Fibroblast of upper back skin (primary cell): Measurements from ENCODE around the gene NUTF2.

ENCODE experiments used
- DNase-seq: peaks from one replicate; pipeline ENCODE4 v3.0.0-alpha.2; 2013

NUTF2 gene

GRCh38 chr16:67865318-67865717 is 18.6 kb downstream of the NUTF2 start:
- no peak for DNase-seq

- no peak for DNase-seq
These were observed 21.6 kb downstream of the NUTF2 start for GRCh38 chr16:67868290-67868689.

DNA sequence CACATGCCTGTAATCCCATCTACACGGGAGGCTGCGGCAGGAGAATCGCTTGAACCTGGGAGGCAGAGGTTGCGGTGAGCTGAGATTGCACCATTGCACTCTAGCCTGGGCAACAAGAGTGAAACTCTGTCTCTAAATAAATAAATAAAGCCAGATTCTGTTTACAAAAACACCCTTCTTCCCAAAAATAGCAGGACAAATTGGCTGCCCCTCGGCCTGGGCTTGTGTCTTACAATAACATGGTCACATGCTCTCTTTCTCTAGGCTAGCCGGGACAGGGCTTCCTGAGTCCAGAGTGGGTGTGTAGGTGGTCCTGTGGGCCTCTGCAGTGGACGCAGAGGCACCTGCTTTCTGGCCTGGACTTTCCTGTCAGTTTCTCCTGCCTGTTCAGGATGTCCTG is 22.9 kb downstream of the NUTF2 start:
- no peak for DNase-seq

- DNase-seq, result no peak
These were observed 24.5 kb downstream of the NUTF2 start for GRCh38 chr16:67871256-67871655.

DNA sequence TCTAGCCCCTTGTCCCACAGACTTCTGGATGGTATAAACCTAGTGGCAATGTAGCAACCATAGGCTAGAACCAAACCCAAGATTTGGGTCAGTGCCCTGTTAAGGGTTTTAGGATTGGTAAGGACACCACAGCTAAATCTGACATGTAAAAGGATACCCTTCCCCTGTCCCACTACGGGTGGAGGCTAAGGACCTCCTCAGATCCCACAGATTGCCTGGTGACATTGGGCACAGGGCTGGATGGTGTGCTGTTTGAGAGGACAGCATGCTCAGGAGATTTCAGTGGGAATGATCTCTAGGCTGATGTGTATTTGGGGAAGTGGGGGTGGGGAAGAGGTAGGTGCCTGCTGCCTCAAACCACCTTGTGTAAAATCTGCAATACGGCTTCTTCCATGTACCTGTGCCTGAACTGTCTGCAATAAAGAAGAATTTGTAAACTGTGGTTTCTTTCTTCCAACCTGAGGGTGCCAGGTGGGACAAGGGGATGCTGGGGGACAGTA is 25.4 kb downstream of the NUTF2 start:
- no peak for DNase-seq

- DNase-seq, result peak; percentile 65
These were observed 26.1 kb downstream of the NUTF2 start, which contains the start of gene EDC4 for GRCh38 chr16:67872631-67873434. EDC4 (plus strand) TSS chr16:67873052; CDS start chr16:67873262, 210 bp downstream.

DNA sequence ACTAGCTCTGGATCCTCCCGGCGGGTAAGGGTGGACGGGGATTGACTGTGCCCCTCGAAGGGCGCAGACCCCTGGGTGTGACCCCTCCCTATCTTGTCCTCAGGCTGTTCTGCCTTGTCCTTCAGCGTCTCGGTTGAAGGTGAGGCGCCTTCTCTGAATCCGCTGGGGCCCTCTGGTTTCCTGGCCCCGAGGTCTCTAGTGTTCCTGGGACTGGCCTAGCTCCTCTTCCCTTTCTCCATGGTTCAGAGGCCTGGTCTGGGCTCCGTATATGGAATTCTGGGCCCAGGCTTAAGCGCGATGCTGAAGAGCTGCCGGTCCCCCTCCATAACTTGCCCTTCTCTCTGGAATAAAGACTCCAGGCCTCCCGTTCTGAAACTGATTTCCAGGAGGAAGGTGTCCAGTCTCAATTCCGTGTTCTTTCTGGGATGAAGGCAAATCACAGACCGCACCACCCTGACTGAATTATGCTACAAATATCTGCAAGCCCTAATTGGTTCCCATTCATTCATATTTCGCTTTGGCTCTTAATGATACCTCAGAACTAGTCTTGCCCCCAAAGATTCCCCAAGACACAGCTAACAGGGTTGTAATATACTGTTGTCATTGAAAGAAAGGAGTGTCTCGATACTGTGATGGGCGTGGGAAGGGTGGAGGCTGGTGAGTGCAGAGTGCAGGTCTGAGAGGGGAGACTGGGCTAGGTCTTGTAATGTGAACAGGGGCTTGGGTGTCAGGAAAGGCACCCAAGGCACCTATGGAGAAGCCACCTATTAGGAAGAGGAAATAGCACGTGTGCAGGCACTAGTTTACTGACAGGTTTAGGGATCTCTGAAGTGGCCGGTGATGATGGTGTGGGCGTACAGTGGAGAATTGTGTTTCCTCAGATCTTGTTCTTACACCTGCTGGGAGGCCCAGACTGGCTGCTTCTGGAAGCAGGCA is 27.0 kb downstream of the NUTF2 start:
- DNase-seq, result no peak

DNA sequence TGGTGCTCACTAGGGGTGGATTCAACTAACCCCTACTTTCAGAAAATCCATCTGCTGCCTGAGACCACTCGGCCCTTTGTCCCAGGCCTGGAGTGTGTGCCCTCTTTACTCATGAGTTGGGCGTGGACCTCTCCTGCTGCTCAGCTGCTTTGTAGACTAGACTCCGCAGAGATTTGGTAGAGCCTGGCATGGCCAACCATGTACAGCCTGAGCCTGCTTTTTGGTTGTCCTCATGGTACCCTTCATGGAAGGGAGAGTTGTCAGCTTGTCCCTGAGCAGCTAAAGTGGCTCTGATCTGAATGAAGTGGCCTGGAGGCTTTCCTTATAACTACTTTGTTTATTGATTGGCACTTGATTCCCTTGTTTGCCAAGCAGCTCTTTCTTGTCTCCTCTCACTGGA is 27.6 kb downstream of the NUTF2 start:
- no peak for DNase-seq

- no peak for DNase-seq
These were observed 30.3 kb downstream of the NUTF2 start for GRCh38 chr16:67877064-67877463.

- no peak for DNase-seq
These were observed 31.5 kb downstream of the NUTF2 start for GRCh38 chr16:67878232-67878631.

GRCh38 chr16:67878846-67879245 is 32.1 kb downstream of the NUTF2 start:
- no peak for DNase-seq

DNA sequence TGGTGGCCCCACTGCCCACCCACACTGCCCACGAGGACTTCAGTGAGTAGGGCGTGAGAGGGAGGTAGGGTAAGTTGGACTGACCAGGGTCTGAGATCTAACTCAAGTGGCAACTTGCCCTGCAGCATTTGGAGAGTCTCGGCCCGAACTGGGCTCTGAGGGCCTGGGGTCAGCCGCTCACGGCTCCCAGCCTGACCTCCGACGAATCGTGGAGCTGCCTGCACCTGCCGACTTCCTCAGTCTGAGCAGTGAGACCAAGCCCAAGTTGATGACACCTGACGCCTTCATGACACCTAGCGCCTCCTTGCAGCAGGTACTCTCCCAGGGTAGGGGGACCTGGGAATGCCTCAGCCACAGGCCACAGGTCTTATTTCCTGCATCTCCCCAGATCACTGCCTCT is 32.7 kb downstream of the NUTF2 start:
- DNase-seq, result no peak

GRCh38 chr16:67879936-67880335 is 33.2 kb downstream of the NUTF2 start:
- DNase-seq, result no peak

DNA sequence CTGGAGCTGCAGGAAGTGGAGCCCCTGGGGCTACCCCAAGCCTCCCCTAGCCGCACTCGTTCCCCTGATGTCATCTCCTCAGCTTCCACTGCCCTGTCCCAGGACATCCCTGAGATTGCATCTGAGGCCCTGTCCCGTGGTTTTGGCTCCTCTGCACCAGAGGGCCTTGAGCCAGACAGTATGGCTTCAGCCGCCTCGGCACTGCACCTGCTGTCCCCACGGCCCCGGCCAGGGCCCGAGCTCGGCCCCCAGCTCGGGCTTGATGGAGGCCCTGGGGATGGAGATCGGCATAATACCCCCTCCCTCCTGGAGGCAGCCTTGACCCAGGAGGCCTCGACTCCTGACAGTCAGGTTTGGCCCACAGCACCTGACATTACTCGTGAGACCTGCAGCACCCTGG is 33.9 kb downstream of the NUTF2 start:
- no peak for DNase-seq

DNA sequence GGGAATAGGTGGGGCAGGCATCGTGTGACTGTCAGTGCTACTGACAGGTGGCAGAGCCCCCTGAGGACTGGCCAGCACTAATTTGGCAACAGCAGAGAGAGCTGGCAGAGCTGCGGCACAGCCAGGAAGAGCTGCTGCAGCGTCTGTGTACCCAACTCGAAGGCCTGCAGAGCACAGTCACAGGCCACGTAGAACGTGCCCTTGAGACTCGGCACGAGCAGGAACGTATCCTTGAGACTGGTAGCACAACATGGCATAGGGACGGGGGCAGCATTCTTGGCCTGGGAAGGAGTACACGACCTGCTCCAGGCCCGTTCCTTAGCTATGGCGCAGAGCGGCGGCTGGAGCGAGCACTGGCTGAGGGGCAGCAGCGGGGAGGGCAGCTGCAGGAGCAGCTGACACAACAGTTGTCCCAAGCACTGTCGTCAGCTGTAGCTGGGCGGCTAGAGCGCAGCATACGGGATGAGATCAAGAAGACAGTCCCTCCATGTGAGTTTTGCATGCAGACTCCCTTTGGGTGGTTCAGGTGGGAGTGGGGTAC is 35.0 kb downstream of the NUTF2 start:
- no peak for DNase-seq

- no peak for DNase-seq
These were observed 35.8 kb downstream of the NUTF2 start for GRCh38 chr16:67882374-67883145.

GRCh38 chr16:67883146-67883871 is 36.6 kb downstream of the NUTF2 start:
- no peak for DNase-seq

DNA sequence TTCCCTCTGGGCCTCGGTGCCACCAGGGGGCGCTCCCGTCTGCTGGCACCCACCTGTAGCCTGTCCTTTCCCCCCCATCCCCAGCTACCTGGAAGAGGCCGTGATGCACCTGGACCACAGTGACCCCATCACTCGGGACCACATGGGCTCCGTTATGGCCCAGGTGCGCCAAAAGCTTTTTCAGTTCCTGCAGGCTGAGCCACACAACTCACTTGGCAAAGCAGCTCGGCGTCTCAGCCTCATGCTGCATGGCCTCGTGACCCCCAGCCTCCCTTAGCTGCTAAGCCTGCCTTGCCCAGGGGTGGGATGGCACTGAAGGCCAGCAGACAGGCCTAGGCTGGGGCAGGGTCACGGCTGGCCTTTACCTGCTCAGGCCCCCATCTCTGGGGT is 37.1 kb downstream of the NUTF2 start:
- peak; percentile 19 for DNase-seq

DNA sequence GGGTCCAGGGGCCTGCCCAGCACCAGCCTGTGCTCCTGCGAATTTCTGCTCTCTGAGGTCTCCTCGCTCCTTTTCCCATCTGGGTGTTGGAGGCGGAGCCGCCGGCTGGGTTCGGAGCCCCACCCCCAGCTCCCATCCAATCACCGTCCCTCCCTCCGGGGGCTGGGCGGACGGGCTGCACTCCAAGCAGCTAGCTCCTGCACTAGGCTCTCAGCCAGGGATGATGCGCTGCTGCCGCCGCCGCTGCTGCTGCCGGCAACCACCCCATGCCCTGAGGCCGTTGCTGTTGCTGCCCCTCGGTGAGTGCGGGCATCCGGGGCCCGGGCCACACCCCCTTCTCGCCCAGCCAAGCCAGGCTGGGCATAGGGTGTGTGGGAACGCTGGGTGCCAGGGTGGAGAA is 38.0 kb downstream of the NUTF2 start, which contains the start of gene NRN1L:
TSS of gene NRN1L (plus strand) at position 202 of the 400 bp plus-strand sequence. CDS start at position 221, 19 bp downstream.
- DNase-seq, result peak; percentile 89

DNA sequence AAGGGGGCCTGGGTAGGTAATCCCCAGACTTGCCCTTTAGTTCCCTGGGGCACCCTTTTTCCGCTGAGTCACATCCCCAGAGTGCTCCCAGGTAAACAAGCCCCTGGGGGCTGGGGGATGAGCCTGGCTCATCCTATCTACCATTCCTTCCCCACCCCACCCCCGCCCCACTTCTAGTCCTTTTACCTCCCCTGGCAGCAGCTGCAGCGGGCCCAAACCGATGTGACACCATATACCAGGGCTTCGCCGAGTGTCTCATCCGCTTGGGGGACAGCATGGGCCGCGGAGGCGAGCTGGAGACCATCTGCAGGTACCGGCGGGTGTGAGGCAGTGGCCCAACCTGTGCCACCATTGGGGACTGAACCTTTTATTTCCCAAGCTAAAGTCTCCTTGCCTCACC is 38.8 kb downstream of the NUTF2 start:
- DNase-seq, result no peak

DNA sequence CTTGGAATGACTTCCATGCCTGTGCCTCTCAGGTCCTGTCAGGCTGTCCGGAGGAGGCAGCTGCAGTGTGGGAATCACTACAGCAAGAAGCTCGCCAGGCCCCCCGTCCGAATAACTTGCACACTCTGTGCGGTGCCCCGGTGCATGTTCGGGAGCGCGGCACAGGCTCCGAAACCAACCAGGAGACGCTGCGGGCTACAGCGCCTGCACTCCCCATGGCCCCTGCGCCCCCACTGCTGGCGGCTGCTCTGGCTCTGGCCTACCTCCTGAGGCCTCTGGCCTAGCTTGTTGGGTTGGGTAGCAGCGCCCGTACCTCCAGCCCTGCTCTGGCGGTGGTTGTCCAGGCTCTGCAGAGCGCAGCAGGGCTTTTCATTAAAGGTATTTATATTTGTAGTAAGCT is 39.2 kb downstream of the NUTF2 start:
- no peak for DNase-seq

GRCh38 chr16:67886387-67886786 is 39.7 kb downstream of the NUTF2 start:
- DNase-seq, result no peak
